Glomerular endothelial cell (primary cell): ENCODE data around the gene UAP1L1. TPM values are rescaled to one million over a fixed set of nuclear protein-coding genes. Genes with fewer than 3 reads are reported as not detected.
A peak's percentile ranks its signal among the peaks of the same experiment; 100 is the strongest.

Source experiments
- DNase-seq: peaks from one replicate; pipeline ENCODE4 v3.0.0-alpha.2; 2011; ENCODE audit warnings: low read depth, low spot score; ENCODE audit errors: extremely low read depth
- total RNA-seq: library from RNA; depleted of rRNA; stranded (reverse); fragments of >200 nt; gene quantifications from 2 replicates; pipeline ENCODE4 v1.2.3, GENCODE V29; 2015

UAP1L1 gene
- total RNA-seq, 1 donor from 2014 or later, result 30.3 TPM

DNA sequence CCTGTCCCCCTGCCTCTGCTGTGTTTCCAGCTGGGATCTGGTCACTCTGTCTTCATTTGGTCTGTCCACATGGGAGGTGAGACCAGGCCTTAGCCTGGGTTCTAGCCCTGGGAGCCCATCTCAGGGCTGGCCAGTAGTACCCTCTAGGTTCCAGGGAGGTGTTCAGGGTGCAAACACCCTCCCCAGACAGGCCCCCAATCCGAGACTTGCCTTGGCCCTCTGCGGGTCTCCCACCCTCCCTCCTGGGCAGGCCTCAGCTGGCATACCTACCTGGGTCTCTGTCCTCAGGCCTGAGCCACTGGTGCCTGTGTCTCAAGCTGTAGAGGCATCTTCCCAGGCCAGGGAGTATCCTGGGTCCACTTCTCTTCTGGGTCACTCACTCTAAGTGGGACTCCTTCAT is 6.0 kb upstream of the UAP1L1 start:
- DNase-seq, result no peak

DNA sequence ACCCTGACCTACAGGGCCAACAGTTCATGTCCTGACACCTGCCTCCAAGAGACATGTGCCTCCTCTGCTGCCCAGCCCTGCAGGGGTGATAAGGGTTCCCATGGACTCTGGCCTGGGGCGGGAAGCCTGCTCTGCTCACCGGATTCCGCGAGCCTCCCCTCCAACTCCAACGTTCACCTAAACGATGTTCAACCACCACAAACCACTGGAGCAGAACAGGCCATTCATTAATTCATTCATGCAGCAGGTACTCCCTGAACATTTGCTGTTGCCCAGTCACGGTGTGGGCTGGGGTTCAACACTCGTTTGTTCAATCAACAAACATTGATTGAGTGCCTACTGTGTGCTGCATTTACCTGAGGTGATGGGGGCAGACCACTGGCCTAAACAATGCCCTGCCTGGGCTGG is 3.3 kb upstream of the UAP1L1 start:
- DNase-seq, result no peak

DNA sequence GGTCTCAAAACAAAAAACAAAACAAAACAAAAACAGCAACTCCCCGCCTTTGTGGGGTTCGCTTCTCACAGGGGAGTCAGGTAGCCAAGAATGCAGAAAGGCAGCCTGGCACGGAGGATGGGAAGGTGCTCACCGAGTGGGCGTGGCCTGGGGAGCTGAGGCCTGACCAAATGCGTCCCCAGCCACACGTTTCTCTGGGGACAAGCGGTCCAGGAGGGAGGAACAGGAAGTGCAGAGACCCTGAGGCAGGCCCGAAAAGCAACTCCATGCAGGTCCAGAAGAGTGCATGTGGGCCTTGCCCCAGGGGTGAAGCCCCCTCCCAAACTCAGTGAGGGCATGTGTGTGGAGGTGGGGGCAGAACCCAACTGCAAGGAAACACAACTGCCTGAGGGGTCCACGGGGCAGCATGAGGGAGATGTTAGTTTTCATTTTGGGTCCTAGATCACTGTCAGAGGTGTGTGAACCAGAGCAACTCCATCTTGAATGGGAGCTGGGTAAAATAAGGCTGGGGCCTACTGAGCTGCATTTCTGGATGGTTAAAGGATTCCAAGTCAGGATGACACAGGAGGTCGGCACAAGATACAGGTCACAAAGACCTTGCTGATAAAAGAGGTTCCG is 2.6 kb upstream of the UAP1L1 start:
- no peak for DNase-seq

DNA sequence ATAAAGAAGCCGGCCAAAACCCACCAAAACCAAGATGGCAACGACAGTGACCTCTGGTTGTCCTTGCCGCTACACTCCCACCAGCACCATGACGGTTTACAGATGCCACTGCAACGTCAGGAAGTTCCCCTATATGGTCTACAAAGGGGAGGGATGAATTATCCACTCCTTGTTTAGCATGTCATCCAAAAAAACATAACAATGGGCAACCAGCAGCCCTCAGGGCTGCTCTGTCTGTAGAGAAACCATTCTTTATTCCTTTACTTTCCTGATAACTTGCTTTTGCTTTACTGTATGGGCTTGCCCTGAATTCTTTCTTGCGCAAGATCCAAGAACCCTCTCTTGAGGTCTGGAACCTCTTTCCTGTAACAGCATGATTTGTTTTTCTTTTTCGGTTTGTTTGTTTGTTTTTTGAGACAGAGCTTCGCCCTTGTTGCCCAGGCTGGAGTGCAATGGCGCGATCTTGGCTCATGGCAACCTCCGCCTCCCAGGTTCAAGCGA is 2.0 kb upstream of the UAP1L1 start:
- no peak for DNase-seq

DNA sequence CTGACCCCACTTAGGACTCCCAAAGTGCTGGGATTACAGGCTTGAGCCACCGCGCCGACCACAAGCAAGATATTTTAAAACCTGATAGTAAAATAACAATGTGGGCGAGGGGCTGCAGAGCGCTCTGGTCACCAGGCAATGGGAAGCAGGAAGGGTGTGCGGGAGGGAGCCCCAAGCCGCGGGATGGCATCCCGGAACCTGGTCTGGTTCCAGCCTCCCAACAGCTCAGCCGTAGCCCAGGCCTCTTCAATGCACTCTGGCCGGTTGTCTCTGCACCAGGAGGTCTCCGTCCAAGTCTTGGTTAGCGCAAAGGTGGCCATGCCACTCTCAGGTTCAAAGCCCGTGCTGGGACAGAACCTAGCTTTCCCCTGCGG is 694 bp upstream of the UAP1L1 start:
- no peak for DNase-seq

- DNase-seq, result no peak
These were observed 709 bp downstream of the UAP1L1 start for GRCh38 chr9:137077758-137078693.

- no peak for DNase-seq
These were observed 1.5 kb downstream of the UAP1L1 start for GRCh38 chr9:137078701-137079400.

- DNase-seq, result no peak
These were observed 2.1 kb downstream of the UAP1L1 start for GRCh38 chr9:137079401-137079787.

DNA sequence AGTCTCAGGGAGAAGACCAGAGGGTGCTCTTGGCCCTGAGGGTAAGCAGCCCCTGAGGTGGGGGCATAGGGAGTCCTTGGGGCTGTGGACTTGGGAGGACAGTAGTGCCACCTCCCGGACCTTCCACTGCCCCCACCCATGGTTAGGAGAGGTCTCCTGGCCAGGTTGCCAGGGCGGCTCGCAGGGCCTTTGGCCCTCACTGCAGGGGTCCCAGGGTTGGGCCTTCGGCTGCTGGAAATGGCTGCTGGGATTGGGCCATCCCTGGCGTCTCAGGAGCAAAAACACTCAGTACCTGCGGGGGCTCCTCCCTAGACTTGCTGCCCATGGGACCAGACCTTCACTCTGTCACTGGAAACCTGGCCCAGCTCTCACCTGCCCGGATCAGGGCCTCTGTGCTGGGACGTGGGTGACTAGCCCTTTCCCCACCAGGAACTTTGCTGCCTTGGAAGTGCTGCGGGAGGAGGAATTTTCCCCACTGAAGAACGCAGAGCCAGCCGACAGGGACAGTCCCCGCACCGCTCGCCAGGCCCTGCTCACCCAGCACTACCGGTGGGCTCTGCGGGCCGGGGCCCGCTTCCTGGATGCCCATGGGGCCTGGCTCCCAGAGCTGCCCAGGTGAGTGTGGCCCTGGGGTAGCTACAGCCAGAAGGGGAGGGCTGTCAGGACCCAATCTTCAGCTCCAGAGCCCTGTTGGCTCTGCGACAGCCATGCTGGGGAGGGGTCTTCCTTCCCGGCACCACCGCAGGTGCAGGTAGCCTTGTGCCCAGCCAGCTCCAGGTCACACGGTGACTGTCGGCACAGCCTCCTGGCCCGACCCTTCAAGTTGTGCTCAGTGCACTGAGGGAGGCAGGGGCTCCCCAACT is 3.2 kb downstream of the UAP1L1 start:
- DNase-seq, result no peak

GRCh38 chr9:137082222-137082924 is 5.1 kb downstream of the UAP1L1 start:
- DNase-seq, result no peak

DNA sequence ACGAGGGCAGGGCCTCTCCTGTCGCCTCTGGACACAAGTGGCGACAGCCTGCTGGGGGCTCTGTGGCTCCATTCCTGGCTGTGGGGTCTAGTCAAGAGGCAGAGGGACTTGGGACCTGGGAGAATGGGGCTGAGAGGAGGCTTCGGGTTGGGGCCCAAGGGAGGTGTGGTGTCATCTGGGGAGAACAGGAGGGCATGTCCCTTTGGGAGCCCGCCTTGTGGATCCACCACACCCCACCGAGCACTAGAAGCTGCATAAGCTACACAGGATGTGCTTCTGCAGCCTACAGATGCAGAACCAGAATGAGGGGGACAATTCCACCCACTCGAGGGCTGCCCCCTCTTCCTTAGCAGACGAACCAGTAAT is 5.6 kb downstream of the UAP1L1 start:
- no peak for DNase-seq

DNA sequence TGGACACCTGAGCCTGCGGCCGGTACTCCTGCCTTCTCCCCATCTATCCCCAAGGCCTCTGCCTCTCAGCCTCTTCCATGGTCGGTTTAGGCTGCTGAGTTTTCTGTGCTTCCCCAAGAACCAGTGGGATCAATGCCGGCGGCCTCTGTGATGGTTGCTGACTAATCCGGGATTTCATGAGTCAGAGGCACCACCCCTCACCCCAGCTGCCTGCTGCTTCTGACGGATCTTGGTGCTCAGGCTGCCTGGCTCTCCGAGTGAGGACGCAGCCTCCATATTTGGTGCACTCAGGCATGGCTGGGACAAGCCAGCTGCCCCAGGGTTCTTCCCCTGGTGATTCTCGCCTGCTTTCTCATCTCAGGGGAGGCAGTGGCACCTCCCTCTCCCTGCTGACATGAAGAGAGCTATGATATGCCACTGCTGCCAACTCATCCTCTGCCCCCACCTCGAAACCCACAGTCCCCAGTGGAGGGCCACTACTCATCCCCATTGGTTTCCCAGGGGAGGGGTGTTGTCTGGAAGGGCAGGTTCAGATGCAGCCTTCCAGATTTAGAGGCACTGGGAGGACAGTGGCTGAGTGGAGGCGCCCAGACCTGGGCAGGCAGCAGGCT is 6.2 kb downstream of the UAP1L1 start:
- peak; percentile 65 for DNase-seq

- no peak for DNase-seq
These were observed 7.2 kb downstream of the UAP1L1 start for GRCh38 chr9:137084526-137084925.

GRCh38 chr9:137085920-137086530 is 8.7 kb downstream of the UAP1L1 start:
- no peak for DNase-seq

DNA sequence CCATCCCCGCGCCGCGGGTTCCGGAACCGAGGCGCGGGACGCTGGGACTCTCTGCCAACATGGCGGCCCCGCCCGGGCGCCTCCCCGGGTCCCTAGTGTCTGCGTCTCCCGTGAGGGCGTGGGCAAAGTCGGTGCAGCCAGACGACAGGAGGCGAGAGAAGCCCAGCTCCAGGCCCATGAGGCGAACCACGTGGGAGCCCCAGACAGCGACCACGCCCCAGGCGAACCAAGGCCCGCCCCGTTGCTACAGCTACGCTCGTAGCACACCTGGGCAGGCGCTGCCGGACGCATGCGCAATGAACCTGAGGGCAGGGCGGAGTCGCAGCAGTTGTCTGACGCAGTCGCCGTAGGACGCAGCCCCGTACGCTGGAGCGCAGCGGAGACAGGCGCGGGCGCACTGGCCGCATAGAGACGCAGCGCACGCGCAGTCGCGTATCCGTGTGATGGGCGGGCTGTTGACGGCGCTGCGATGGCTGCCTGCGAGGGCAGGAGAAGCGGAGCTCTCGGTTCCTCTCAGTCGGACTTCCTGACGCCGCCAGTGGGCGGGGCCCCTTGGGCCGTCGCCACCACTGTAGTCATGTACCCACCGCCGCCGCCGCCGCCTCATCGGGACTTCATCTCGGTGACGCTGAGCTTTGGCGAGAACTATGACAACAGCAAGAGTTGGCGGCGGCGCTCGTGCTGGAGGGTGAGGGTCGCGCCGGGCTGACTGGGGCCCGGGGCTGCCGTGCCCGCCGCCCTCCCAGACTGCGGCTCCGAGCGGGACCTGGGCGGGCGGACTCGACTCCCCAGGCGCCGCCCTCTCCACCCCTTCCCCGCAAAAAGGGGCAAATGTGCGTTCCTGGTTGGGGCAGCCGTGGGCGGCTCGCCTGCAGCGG is 9.5 kb downstream of the UAP1L1 start, which contains the start of gene MAN1B1:
TSS of gene MAN1B1 (plus strand) at position 455 of the 878 bp plus-strand sequence. CDS start at position 470, 15 bp downstream.
- DNase-seq, result peak; percentile 77

DNA sequence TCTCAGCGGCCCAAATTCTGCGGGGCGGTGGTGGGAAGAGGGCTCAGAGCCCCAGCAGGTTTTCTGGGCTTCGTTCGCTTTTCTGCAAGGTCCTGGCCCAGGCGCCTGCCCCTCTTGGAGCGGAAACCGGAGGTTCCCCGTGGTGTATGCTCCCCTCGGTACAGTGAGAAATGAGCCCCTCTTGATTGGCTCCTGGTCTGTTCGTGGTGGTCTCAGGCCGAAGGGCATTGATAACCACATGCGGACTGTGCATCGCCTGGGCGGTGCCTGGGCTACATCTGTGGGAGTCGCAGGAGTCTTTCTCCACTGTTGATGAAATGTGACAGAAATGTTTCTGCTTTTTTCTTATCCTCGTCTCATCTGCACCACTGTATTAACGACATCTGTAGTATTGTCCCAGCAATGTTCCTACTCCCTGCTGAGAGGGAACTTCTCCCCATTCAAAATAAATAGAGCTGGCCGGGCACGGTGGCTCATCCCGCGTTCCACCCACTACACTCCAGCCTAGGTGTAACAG is 10.2 kb downstream of the UAP1L1 start:
- no peak for DNase-seq

- no peak for DNase-seq
These were observed 10.8 kb downstream of the UAP1L1 start for GRCh38 chr9:137088121-137088520.
